Measurements from ENCODE around the gene CHCHD10. TPM values are rescaled to one million over a fixed set of nuclear protein-coding genes. Genes with fewer than 3 reads are reported as not detected.

Gene CHCHD10
- total and polyA plus RNA-seq, 2 of the 8 experiments (the other 6 are each of a cell fraction or from before 2014, with no cell fraction given), result 58.3 to 94.5 TPM

DNA sequence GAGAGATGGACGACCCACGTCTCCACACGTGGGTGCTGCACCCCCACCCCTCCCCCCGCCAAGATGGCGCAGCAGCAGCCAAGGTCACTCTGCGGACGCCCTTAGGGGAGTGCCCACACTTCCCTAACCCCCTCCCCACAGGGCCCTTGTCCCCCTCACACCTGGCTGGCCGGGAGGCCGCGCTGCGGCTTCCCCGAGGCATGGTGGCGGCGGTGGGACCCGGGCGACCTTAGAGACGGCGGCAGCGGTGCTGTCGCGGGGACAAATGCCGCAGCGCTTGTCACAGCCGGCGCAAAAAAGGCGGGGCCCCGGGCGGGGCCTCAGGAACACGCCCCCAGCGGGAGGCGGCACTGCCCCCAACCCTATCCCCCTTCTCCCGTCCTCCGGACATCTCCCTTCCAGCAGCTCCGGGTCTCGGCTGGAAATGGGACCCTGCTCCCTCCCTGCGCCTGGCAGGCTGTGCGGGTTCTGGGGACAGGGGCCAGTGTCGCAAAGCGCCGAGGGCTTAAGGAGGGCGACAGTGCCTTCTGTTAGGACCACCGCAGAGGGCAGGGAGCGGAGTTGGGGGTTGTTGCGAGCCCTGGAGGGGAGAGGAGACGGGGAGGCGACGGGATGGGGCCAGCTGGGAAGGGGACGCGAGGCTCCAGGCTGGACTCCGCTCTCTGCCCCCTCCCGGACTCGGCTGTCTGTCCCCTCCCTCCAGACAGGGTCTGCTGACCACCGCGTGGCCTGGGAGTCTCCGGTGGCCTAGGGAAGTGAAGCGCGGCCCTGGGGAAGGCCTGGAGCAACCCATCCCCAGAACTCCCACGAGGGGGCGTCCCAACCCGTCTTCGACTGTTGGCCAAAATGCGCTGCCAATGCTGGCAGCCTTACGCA lies at the start of gene CHCHD10 (continued):
- TF ChIP-seq PHF8 (conservative IDR thresholded peaks at IDR 0.05; ENCODE audit: low read depth, low read length), result peak; percentile 57; the same call in 1 of the 2 replicates
- TF ChIP-seq GTF2F1 (IDR thresholded peaks at IDR 0.05; ENCODE audit: borderline replicate concordance, low read depth, low read length), result no peak
- TF ChIP-seq RBBP5 (IDR thresholded peaks at IDR 0.05; ENCODE audit: borderline replicate concordance, low read depth, low read length), result no peak
- TF ChIP-seq CBX5 (IDR thresholded peaks at IDR 0.05; ENCODE audit: low read depth, low read length), result no peak
- no peak for TF ChIP-seq RFX5 (IDR thresholded peaks at IDR 0.05; ENCODE audit: borderline replicate concordance, low read depth, low read length)
- TF ChIP-seq USF2 (IDR thresholded peaks at IDR 0.05; ENCODE audit: low read length), result no peak
- no peak for TF ChIP-seq KDM5A (IDR thresholded peaks at IDR 0.05; ENCODE audit: low read length)
- peak; percentile 89 for TF ChIP-seq KDM4A (IDR thresholded peaks at IDR 0.05; ENCODE audit: low read depth, low read length, severe bottlenecking)
- TF ChIP-seq JUND (IDR thresholded peaks at IDR 0.05; ENCODE audit: low read length), result no peak
- no peak for TF ChIP-seq POU5F1 (IDR thresholded peaks at IDR 0.05; ENCODE audit: low read depth, low read length)
- TF ChIP-seq, protein P1, sequence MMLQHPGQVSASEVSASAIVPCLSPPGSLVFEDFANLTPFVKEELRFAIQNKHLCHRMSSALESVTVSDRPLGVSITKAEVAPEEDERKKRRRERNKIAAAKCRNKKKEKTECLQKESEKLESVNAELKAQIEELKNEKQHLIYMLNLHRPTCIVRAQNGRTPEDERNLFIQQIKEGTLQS (IDR thresholded peaks at IDR 0.05; ENCODE audit: insufficient read depth, low read depth, low read length), result no peak
- peak; percentile 41 for TF ChIP-seq SAP30 (IDR thresholded peaks at IDR 0.05; ENCODE audit: insufficient read depth, insufficient replicate concordance, low read length)
- TF ChIP-seq RNF2 (IDR thresholded peaks at IDR 0.05; ENCODE audit: borderline replicate concordance, low read depth, low read length, missing control alignments, poor library complexity, severe bottlenecking), result no peak
- no peak for TF ChIP-seq CBX8 (IDR thresholded peaks at IDR 0.05; ENCODE audit: borderline replicate concordance, low read depth, low read length)
- TF ChIP-seq CTCF (IDR thresholded peaks at IDR 0.05; ENCODE audit: control extremely low read depth in 1 of 3, insufficient read depth in 1 of 3, low read depth in 1 of 3, low read length in 3 of 3), result peak; percentile 78 to 86 (median 85)
- no peak for TF ChIP-seq SP2 (IDR thresholded peaks at IDR 0.05; ENCODE audit: low read length)
- peak; percentile 87; the same call in 1 of the 2 replicates for TF ChIP-seq YY1 (IDR thresholded peaks at IDR 0.05; ENCODE audit: low read depth, low read length)
- TF ChIP-seq RXRA (IDR thresholded peaks at IDR 0.05; ENCODE audit: insufficient read depth, low read depth, low read length), result no peak
